Lower leg skin (tissue), 3 donors: ENCODE results near the gene ICA1.

Experiments
- CTCF ChIP-seq, 3 donors: fragments of 450-650 bp; IDR thresholded peaks; one replicate each; pipeline ENCODE4 v1.5.1; 2016; ENCODE audit warnings: antibody characterized with exemption in 3 of 3, mild to moderate bottlenecking in 3 of 3, moderate library complexity in 2 of 3
- POLR2A ChIP-seq, 2 donors: fragments of 450-650 bp; IDR thresholded peaks; one replicate each; pipeline ENCODE4 v1.6.1; 2016 to 2017; ENCODE audit warnings: antibody characterized with exemption in 2 of 2, mild to moderate bottlenecking in 1 of 2, moderate library complexity in 1 of 2

GRCh38 chr7:8200316-8200715 lies 61.7 kb downstream of the ICA1 start:
- TF ChIP-seq CTCF (IDR thresholded peaks at IDR 0.05), result no peak
- no peak for TF ChIP-seq POLR2A (IDR thresholded peaks at IDR 0.05)
